NT2/D1 (cell line): ENCODE data around the gene TTLL5.

Experiments used
- SUZ12 ChIP-seq: IDR thresholded peaks from 2 replicates; pipeline ENCODE4 v1.6.1; 2011; ENCODE audit not compliant: insufficient read length, insufficient read depth; ENCODE audit errors: extremely low read depth
- YY1 ChIP-seq: IDR thresholded peaks from 2 replicates; pipeline ENCODE4 v1.6.1; 2011; ENCODE audit not compliant: insufficient read length, insufficient read depth
- ZNF274 ChIP-seq: IDR thresholded peaks from 2 replicates; pipeline ENCODE4 v1.6.1; 2011; ENCODE audit warnings: mild to moderate bottlenecking, low read depth, low read length

- TF ChIP-seq ZNF274 (no peak), YY1 (no peak), SUZ12 (no peak)
Observed at GRCh38 chr14:75863221-75863620, 202.2 kb downstream of the TTLL5 start.
